IMR-90 (cell line): Measurements from ENCODE around the gene DHX9.

Experiments
- CTCF ChIP-seq: conservative IDR thresholded peaks from 2 replicates; pipeline ENCODE4 v1.5.1; 2012; ENCODE audit warnings: mild to moderate bottlenecking, low read depth, low read length, improper control_type of control experiment
- MAFK ChIP-seq: IDR thresholded peaks from 2 replicates; pipeline ENCODE4 v1.6.1; 2012; ENCODE audit warnings: low read depth, low read length, improper control_type of control experiment
- NFE2L2 ChIP-seq: fragments of 150-350 bp; IDR thresholded peaks from 2 replicates; pipeline ENCODE4 v1.6.1; 2016; ENCODE audit warnings: low read depth, mild to moderate bottlenecking, low read length
- POLR2A ChIP-seq: IDR thresholded peaks from 2 replicates; pipeline ENCODE4 v1.6.1; 2012; ENCODE audit warnings: mild to moderate bottlenecking, low read depth, low read length
- RAD21 ChIP-seq: IDR thresholded peaks from 2 replicates; pipeline ENCODE4 v1.6.1; 2012; ENCODE audit warnings: low read length, improper control_type of control experiment
- RFX5 ChIP-seq: IDR thresholded peaks from 2 replicates; pipeline ENCODE4 v1.8.0; 2012; ENCODE audit warnings: low read depth, mild to moderate bottlenecking, low read length, moderate library complexity
- SMC3 ChIP-seq: fragments of 150-350 bp; IDR thresholded peaks from 2 replicates; pipeline ENCODE4 v1.6.1; 2016; ENCODE audit warnings: low read depth, mild to moderate bottlenecking, antibody characterized with exemption, low read length, moderate library complexity
- USF2 ChIP-seq: fragments of 150-350 bp; IDR thresholded peaks from 2 replicates; pipeline ENCODE4 v1.6.1; 2017; ENCODE audit warnings: mild to moderate bottlenecking, antibody characterized with exemption, low read length, low read depth

- TF ChIP-seq POLR2A (peak; percentile 97), NFE2L2 (no peak), CTCF (peak; percentile 26; the same call in 1 of the 2 replicates), MAFK (no peak), RAD21 (no peak), USF2 (peak; percentile 83), SMC3 (no peak), RFX5 (no peak)
These were observed at the start of gene DHX9 for GRCh38 chr1:182839209-182840066.
